ENCODE results near the gene FOXG1. TPM values are rescaled to one million over a fixed set of nuclear protein-coding genes. Genes with fewer than 3 reads are reported as not detected.

FOXG1 gene
- total and polyA plus RNA-seq, 8 donors, result 0.13 to 0.89 TPM; not detected in 6

GRCh38 chr14:28780843-28781820, 14.5 kb downstream of the FOXG1 start:
- Histone ChIP-seq H3K27me3 (peaks cover 7 to 100% (median 69%) of the 10 kb centered on the region in 3 donors), H3K4me3 (no peak overlapping the region), H3K9me3 (peaks cover 0 to 7% (median 2%) of the 10 kb centered on the region in 4 donors), H3K27ac (no peak overlapping the region), H3K36me3 (no peaks in the 10 kb centered on the region), H3K4me1 (peaks cover 5 to 16% (median 11%) of the 10 kb centered on the region in 4 donors)
- intact Hi-C loops (cut with DNase I; ENCODE audit: low total_unique reads), result no loop called here
- no peak for DNase-seq
- TF ChIP-seq POLR2A (IDR thresholded peaks at IDR 0.05) (no peak), POLR2AphosphoS5 (IDR thresholded peaks at IDR 0.05) (no peak)
- WGBS, 5 donors, result 5 to 12% (median 8%) methylated on average over 6 of the region's 6 CpGs

GRCh38 chr14:28782301-28782700, 15.7 kb downstream of the FOXG1 start:
- Histone ChIP-seq H3K4me1 (peaks cover 5 to 16% (median 11%) of the 10 kb centered on the region in 4 donors), H3K36me3 (no peaks in the 10 kb centered on the region), H3K27me3 (peaks cover 7 to 97% (median 65%) of the 10 kb centered on the region in 3 donors), H3K27ac (no peak overlapping the region), H3K9me3 (peaks cover 0 to 15% (median 2%) of the 10 kb centered on the region in 4 donors), H3K4me3 (no peak overlapping the region)
- 18 to 32% (median 30%) methylated on average over 2 of the region's 2 CpGs for WGBS, 5 donors
- DNase-seq, result no peak
- TF ChIP-seq POLR2AphosphoS5 (IDR thresholded peaks at IDR 0.05), result no peak
- no peak for TF ChIP-seq CTCF (IDR thresholded peaks at IDR 0.05)
- TF ChIP-seq POLR2A (IDR thresholded peaks at IDR 0.05), result no peak
- TF ChIP-seq EP300 (IDR thresholded peaks at IDR 0.05), result no peak
- intact Hi-C loops (cut with DNase I; ENCODE audit: low total_unique reads), result no loop called here

DNA sequence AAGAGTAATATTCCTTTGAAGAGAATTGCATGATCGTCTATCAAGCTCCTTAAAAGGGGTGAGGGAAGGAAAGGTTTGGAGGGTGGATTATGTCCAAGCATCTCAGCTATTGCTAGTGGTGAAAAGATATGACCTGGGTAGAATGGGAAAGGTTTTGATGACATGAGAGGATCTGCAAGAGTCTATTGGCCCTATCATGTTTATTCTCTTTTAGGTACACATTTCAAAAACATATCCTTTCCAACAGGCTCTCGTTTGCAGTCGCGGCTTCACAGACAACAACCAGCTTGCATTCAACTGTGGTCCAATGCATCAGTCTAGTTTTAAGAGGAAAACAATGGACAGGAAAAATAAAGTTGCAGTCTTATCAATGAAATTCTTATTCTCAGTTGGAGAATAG, 17.1 kb downstream of the FOXG1 start:
- WGBS, 5 donors, result 5 to 12% (median 8%) methylated on average over 4 of the region's 4 CpGs
- H3K9me3 ChIP-seq, result peaks cover 0 to 15% (median 2%) of the 10 kb centered on the region in 4 donors
- intact Hi-C loops (cut with DNase I; ENCODE audit: low total_unique reads), result no loop called here
- TF ChIP-seq CTCF (IDR thresholded peaks at IDR 0.05), result no peak
- peaks cover 11 to 91% (median 56%) of the 10 kb centered on the region in 3 donors for H3K27me3 ChIP-seq
- H3K4me3 ChIP-seq, result no peak overlapping the region
- DNase-seq, result no peak
- no peaks in the 10 kb centered on the region for H3K36me3 ChIP-seq
- peaks cover 5 to 16% (median 11%) of the 10 kb centered on the region in 4 donors for H3K4me1 ChIP-seq
- H3K27ac ChIP-seq, result no peak overlapping the region

GRCh38 chr14:28784096-28785048, 17.8 kb downstream of the FOXG1 start:
- Histone ChIP-seq H3K4me1 (peaks cover 5 to 16% (median 11%) of the 10 kb centered on the region in 4 donors), H3K36me3 (no peaks in the 10 kb centered on the region), H3K27ac (no peak overlapping the region), H3K9me3 (peaks cover 0 to 15% (median 2%) of the 10 kb centered on the region in 4 donors), H3K27me3 (peaks cover 11 to 84% (median 54%) of the 10 kb centered on the region in 3 donors), H3K4me3 (peak overlapping the region in 1 of 4 donors; percentile 31)
- intact Hi-C loops (cut with DNase I; ENCODE audit: low total_unique reads), result no loop called here
- no peak for DNase-seq
- no peak for TF ChIP-seq CTCF (IDR thresholded peaks at IDR 0.05)
- no peak for TF ChIP-seq EP300 (IDR thresholded peaks at IDR 0.05)
- TF ChIP-seq POLR2AphosphoS5 (IDR thresholded peaks at IDR 0.05), result no peak
- TF ChIP-seq POLR2A (IDR thresholded peaks at IDR 0.05), result no peak
- 7 to 10% (median 8%) methylated on average over 16 of the region's 16 CpGs for WGBS, 5 donors
